ENCODE data around the gene B3GAT1. TPM values are rescaled to one million over a fixed set of nuclear protein-coding genes. Genes with fewer than 3 reads are reported as not detected.

Gene B3GAT1
- total RNA-seq, 4 donors from 2014 or later: 0.19 to 0.72 (median 0.55) TPM

GRCh38 chr11:134337051-134337450, 75.0 kb downstream of the B3GAT1 start:
- no peak for DNase-seq (ENCODE audit: low spot score)
- no peak for ATAC-seq (ENCODE audit: low FRiP score)
- no peak for TF ChIP-seq CTCF (IDR thresholded peaks at IDR 0.05)

- DNase-seq (ENCODE audit: low spot score): no peak
- ATAC-seq (ENCODE audit: low FRiP score): no peak
- no peak for TF ChIP-seq CTCF (IDR thresholded peaks at IDR 0.05)
These were observed 77.1 kb downstream of the B3GAT1 start for GRCh38 chr11:134334796-134335571.

GRCh38 chr11:134333946-134334345, 78.1 kb downstream of the B3GAT1 start:
- TF ChIP-seq CTCF (IDR thresholded peaks at IDR 0.05): no peak
- ATAC-seq (ENCODE audit: low FRiP score) (no peak), DNase-seq (ENCODE audit: low spot score) (no peak)

- ATAC-seq (ENCODE audit: low FRiP score) (no peak), DNase-seq (ENCODE audit: low spot score) (no peak)
- TF ChIP-seq CTCF (IDR thresholded peaks at IDR 0.05): no peak
These were observed 78.7 kb downstream of the B3GAT1 start for GRCh38 chr11:134333312-134333711.

- no peak for ATAC-seq (ENCODE audit: low FRiP score)
- no peak for DNase-seq (ENCODE audit: low spot score)
- TF ChIP-seq CTCF (IDR thresholded peaks at IDR 0.05): no peak
These were observed 79.3 kb downstream of the B3GAT1 start for GRCh38 chr11:134332782-134333181.

GRCh38 chr11:134332189-134332631, 79.8 kb downstream of the B3GAT1 start:
- no peak for DNase-seq (ENCODE audit: low spot score)
- peak; percentile 41 for ATAC-seq (ENCODE audit: low FRiP score)
- no peak for TF ChIP-seq CTCF (IDR thresholded peaks at IDR 0.05)

All from omental fat pad (tissue), 4 donors.